Dedifferentiated amniotic fluid mesenchymal stem cell (primary cell): ENCODE data around the gene EPHB1.
"Not testable (repeated sequence)": the region's sequence is repeated elsewhere in the genome, so short reads cannot be mapped to it uniquely, and the experiment has no call there.

Experiments
- DNase-seq: peaks from one replicate; pipeline ENCODE4 v3.0.0-alpha.2; 2016; ENCODE audit errors: extremely low spot score

Gene EPHB1

GRCh38 chr3:135215516-135215915 lies 420.5 kb downstream of the EPHB1 start:
- DNase-seq: no peak

- no peak for DNase-seq
Observed at GRCh38 chr3:135216659-135217058, 421.6 kb downstream of the EPHB1 start.

GRCh38 chr3:135217730-135218129 lies 422.7 kb downstream of the EPHB1 start:
- DNase-seq: no peak

- DNase-seq: no peak
Observed at GRCh38 chr3:135218304-135218703, 423.2 kb downstream of the EPHB1 start.

GRCh38 chr3:135218782-135219181 lies 423.7 kb downstream of the EPHB1 start:
- DNase-seq: no peak

GRCh38 chr3:135224815-135225362 lies 429.8 kb downstream of the EPHB1 start:
- DNase-seq: no peak

GRCh38 chr3:135226057-135226456 lies 431.0 kb downstream of the EPHB1 start:
- DNase-seq: no peak

GRCh38 chr3:135228201-135228600 lies 433.1 kb downstream of the EPHB1 start:
- DNase-seq: no peak

- DNase-seq: no peak
Observed at GRCh38 chr3:135229018-135229495, 434.0 kb downstream of the EPHB1 start.

GRCh38 chr3:135231737-135232136 lies 436.7 kb downstream of the EPHB1 start:
- DNase-seq: no peak

- DNase-seq: no peak
Observed at GRCh38 chr3:135232226-135232625, 437.2 kb downstream of the EPHB1 start.

GRCh38 chr3:135233476-135233875 lies 438.4 kb downstream of the EPHB1 start:
- not testable (repeated sequence) for DNase-seq

- no peak for DNase-seq
Observed at GRCh38 chr3:135235541-135235940, 440.5 kb downstream of the EPHB1 start.

- DNase-seq: no peak
Observed at GRCh38 chr3:135237371-135238143, 442.5 kb downstream of the EPHB1 start.

GRCh38 chr3:135238236-135238830 lies 443.3 kb downstream of the EPHB1 start:
- no peak for DNase-seq

- DNase-seq: no peak
Observed at GRCh38 chr3:135238871-135239614, 444.0 kb downstream of the EPHB1 start.

GRCh38 chr3:135239615-135239884 lies 444.5 kb downstream of the EPHB1 start:
- no peak for DNase-seq

- DNase-seq: no peak
Observed at GRCh38 chr3:135240426-135240825, 445.4 kb downstream of the EPHB1 start.

- DNase-seq: no peak
Observed at GRCh38 chr3:135242285-135242684, 447.2 kb downstream of the EPHB1 start.

GRCh38 chr3:135243616-135244015 lies 448.6 kb downstream of the EPHB1 start:
- no peak for DNase-seq

- DNase-seq: no peak
Observed at GRCh38 chr3:135246027-135246426, 451.0 kb downstream of the EPHB1 start.

- no peak for DNase-seq
Observed at GRCh38 chr3:135248213-135248612, 453.2 kb downstream of the EPHB1 start.

- no peak for DNase-seq
Observed at GRCh38 chr3:135249186-135249585, 454.1 kb downstream of the EPHB1 start.
